K562 (cell line): ENCODE data around the gene BCR. TPM values are rescaled to one million over a fixed set of nuclear protein-coding genes. Genes with fewer than 3 reads are reported as not detected.
A peak's percentile ranks its signal among the peaks of the same experiment; 100 is the strongest.

Experiments
- ATAC-seq: fragments of 200-7000 bp; cut with Tn5 transposase; 3 replicates; pipeline ENCODE4 v1.9.1; 2020; ENCODE audit warnings: moderate library complexity
- BruUV-seq: library from RNA; stranded (reverse); fragments of 400-500 nt; replicated peaks from 2 replicates; lab custom pipeline; 2021; lab: Mats Ljungman, UMichigan
- CTCF ChIA-PET: fragments of 300-600 bp; formaldehyde crosslinking; extraction: SDS; loops from one replicate; lab custom pipeline; 2021; ENCODE audit warnings: low intra/inter-chr PET ratio; lab: Yijun Ruan, JAX
- POLR2A ChIA-PET: fragments of 300-600, 350-650 bp; sonication (Branson Sonifier 250); formaldehyde crosslinking; extraction: SDS; loops from one replicate; lab custom pipeline; 2021; ENCODE audit warnings: antibody characterized with exemption, inconsistent platforms; lab: Yijun Ruan, JAX
- DNase-seq, 4 experiments: peaks; one replicate each; pipeline versions ENCODE4 v3.0.0 to v3.0.0-alpha.2; 2011 to 2018; ENCODE audit warnings: low spot score in 3 of 4, mixed read lengths in 3 of 4; ENCODE audit errors: extremely low read depth in 1 of 4
- FAIRE-seq: peaks from 2 replicates; lab custom pipeline; 2011; peaks lifted over from hg19 to GRCh38; lab: Jason Lieb, UNC
- H2AFZ ChIP-seq: 2 replicates; pipeline ENCODE4 v1.6.0; 2011; ENCODE audit warnings: low read depth, low read length, control low read depth, inconsistent platforms
- H3K27ac ChIP-seq: fragments of 200-600 bp; 3 replicates; pipeline ENCODE4 v1.8.0; 2011; ENCODE audit warnings: low read depth, mild to moderate bottlenecking, control low read depth, inconsistent platforms, low read length, moderate library complexity, mixed read lengths; ENCODE audit errors: extremely low read depth
- H3K27me3 ChIP-seq, 2 experiments: fragments of 300-600 bp in 1 of 2; 2 replicates in 1 of 2; 3 replicates in 1 of 2; pipeline versions ENCODE4 v1.6.0 to v1.8.0; 2011; ENCODE audit warnings: inconsistent platforms in 2 of 2, low read length in 2 of 2, mild to moderate bottlenecking in 1 of 2, mixed read lengths in 1 of 2, moderate library complexity in 1 of 2; ENCODE audit not compliant: control insufficient read depth in 2 of 2, insufficient read depth in 2 of 2
- H3K36me3 ChIP-seq: fragments of 300-600 bp; 3 replicates; pipeline ENCODE4 v1.8.0; 2011; ENCODE audit warnings: mild to moderate bottlenecking, low read length, inconsistent platforms; ENCODE audit not compliant: control insufficient read depth, insufficient read depth
- H3K4me1 ChIP-seq, 2 experiments: fragments of 200-600 bp in 1 of 2; replicated peaks in 1 of 2; 2 replicates in 1 of 2; 3 replicates in 1 of 2; pipeline versions ENCODE4 v1.5.1 to v1.8.0; 2011; ENCODE audit warnings: inconsistent platforms in 2 of 2, low read length in 2 of 2, mild to moderate bottlenecking in 1 of 2, mixed read lengths in 1 of 2, moderate library complexity in 1 of 2; ENCODE audit not compliant: control insufficient read depth in 2 of 2, insufficient read depth in 2 of 2
- H3K4me2 ChIP-seq: 2 replicates; pipeline ENCODE4 v1.6.1; 2011; ENCODE audit warnings: low read length, control low read depth, inconsistent platforms, mixed read lengths; ENCODE audit not compliant: insufficient read depth
- H3K4me3 ChIP-seq: fragments of 200-600 bp; sonication (generic), shearing (Covaris generic); 2 replicates; pipeline ENCODE4 v1.5.1; 2016; ENCODE audit warnings: control low read depth, inconsistent platforms
- H3K79me2 ChIP-seq: fragments of 200-600 bp; 3 replicates; pipeline ENCODE4 v1.8.0; 2011; ENCODE audit warnings: low read length, inconsistent platforms; ENCODE audit not compliant: control insufficient read depth, insufficient read depth
- H3K9ac ChIP-seq, 2 experiments: 2 replicates each; pipeline versions ENCODE4 v1.6.0 to v1.6.1; 2011; ENCODE audit warnings: low read depth in 2 of 2, low read length in 2 of 2, control low read depth in 1 of 2, inconsistent platforms in 1 of 2, mild to moderate bottlenecking in 1 of 2, mixed read lengths in 1 of 2; ENCODE audit not compliant: insufficient read depth in 1 of 2
- H3K9me1 ChIP-seq: one replicate; pipeline ENCODE4 v1.6.0; 2011; ENCODE audit warnings: inconsistent platforms, mild to moderate bottlenecking, low read length, moderate library complexity; ENCODE audit not compliant: control insufficient read depth, insufficient read depth
- H3K9me3 ChIP-seq: replicated peaks from 2 replicates; pipeline ENCODE4 v1.5.1; 2011; ENCODE audit warnings: low read depth, low read length, inconsistent platforms; ENCODE audit not compliant: control insufficient read depth, insufficient read depth
- H4K20me1 ChIP-seq: replicated peaks from 2 replicates; pipeline ENCODE4 v1.6.1; 2011; ENCODE audit warnings: low read length, inconsistent platforms, mixed read lengths; ENCODE audit not compliant: control insufficient read depth, insufficient read depth
- ILK ChIP-seq: fragments of 450-650 bp; IDR thresholded peaks from 2 replicates; pipeline ENCODE4 v1.6.1; 2016; ENCODE audit warnings: missing genetic modification characterization, low read depth, mild to moderate bottlenecking, missing compliant biosample characterization, moderate library complexity, borderline replicate concordance
- JUN ChIP-seq, 2 experiments: sonication (generic) in 1 of 2; formaldehyde crosslinking in 1 of 2; IDR thresholded peaks; 2 replicates each; pipeline versions ENCODE4 v1.6.1 to v1.8.0; 2012 to 2022; ENCODE audit warnings: borderline replicate concordance in 2 of 2, mild to moderate bottlenecking in 2 of 2, improper control_type of control experiment in 1 of 2, low read depth in 1 of 2, low read length in 1 of 2, missing genetic modification reagents in 1 of 2
- ZNF507 ChIP-seq: conservative IDR thresholded peaks from 2 replicates; pipeline ENCODE4 v1.6.1; 2017; ENCODE audit warnings: missing genetic modification characterization, missing compliant biosample characterization
- WGBS: fragments of 100-300 bp; shearing (Covaris generic); methylation state at CpG from one replicate; pipeline ENCODE4 v1.1.6; 2016; ENCODE audit warnings: low coverage, mixed read lengths; ENCODE audit not compliant: insufficient coverage; ENCODE audit errors: missing lambda C conversion rate; 5-methylcytosine and 5-hydroxymethylcytosine counted together
- in situ Hi-C: fragments of 300-500 bp; cut with MboI; formaldehyde crosslinking; loops from 4 replicates; pipeline ENCODE4 v1.15.0; 2018; ENCODE audit warnings: inconsistent platforms, mixed read lengths
- intact Hi-C: fragments of 100-400 bp; cut with micrococcal nuclease; formaldehyde crosslinking; loops from 2 replicates; pipeline ENCODE4 v1.14.2; 2022
- polyA plus RNA-seq, 8 experiments: library from polyadenylated mRNA; depleted of rRNA in 4 of 8; stranded (reverse) in 5 of 8; unstranded in 3 of 8; fragments of >200 nt; fragmentation: Nextera tagmentation in 2 of 8; fragmentation: Illumina TruSeq in 1 of 8; extraction: Ambion mirVana in 2 of 8; extraction: Trizol in 1 of 8; gene quantifications; 2 replicates each; pipeline versions ENCODE4 v1.2.1 to v1.2.3, GENCODE V29; 2011 to 2014; ENCODE audit warnings: inconsistent platforms in 1 of 8, missing spikeins in 1 of 8
- total RNA-seq, 7 experiments: library from RNA; depleted of rRNA in 6 of 7; stranded (reverse); fragments of >200 nt in 6 of 7; fragmentation: Illumina TruSeq in 2 of 7; extraction: Trizol in 2 of 7; gene quantifications; 2 replicates each; pipeline versions ENCODE4 v1.2.1 to v1.2.3, GENCODE V29; 2011 to 2021; ENCODE audit warnings: low replicate concordance in 1 of 7
- TF ChIP-seq, protein P1 (sequence below): fragments of 250-450 bp; sonication (Bioruptor Pico); IDR thresholded peaks from 2 replicates; pipeline ENCODE4 v1.4.0; 2020
- TF ChIP-seq, protein P2 (sequence below): sonication (generic); formaldehyde crosslinking; IDR thresholded peaks from 2 replicates; pipeline ENCODE4 v1.8.1; 2023; ENCODE audit warnings: mild to moderate bottlenecking, missing genetic modification reagents, moderate library complexity
- TF ChIP-seq, protein P3 (sequence below): sonication (generic); formaldehyde crosslinking; IDR thresholded peaks from 2 replicates; pipeline ENCODE4 v1.8.1; 2023; ENCODE audit warnings: mild to moderate bottlenecking, missing genetic modification reagents
- TF ChIP-seq, protein P4 (sequence below), 2 experiments: fragments of 450-650 bp in 1 of 2; sonication (generic) in 1 of 2; formaldehyde crosslinking; conservative IDR thresholded peaks; 2 replicates each; pipeline versions ENCODE4 v1.4.0 to v1.8.1; 2020 to 2022; ENCODE audit warnings: mild to moderate bottlenecking in 1 of 2, missing genetic modification reagents in 1 of 2

The BCR gene
- total and polyA plus RNA-seq, 9 of the 15 experiments (the other 6 are each of a cell fraction or from before 2014, with no cell fraction given): 0.41 to 150 (median 45.6) TPM

DNA sequence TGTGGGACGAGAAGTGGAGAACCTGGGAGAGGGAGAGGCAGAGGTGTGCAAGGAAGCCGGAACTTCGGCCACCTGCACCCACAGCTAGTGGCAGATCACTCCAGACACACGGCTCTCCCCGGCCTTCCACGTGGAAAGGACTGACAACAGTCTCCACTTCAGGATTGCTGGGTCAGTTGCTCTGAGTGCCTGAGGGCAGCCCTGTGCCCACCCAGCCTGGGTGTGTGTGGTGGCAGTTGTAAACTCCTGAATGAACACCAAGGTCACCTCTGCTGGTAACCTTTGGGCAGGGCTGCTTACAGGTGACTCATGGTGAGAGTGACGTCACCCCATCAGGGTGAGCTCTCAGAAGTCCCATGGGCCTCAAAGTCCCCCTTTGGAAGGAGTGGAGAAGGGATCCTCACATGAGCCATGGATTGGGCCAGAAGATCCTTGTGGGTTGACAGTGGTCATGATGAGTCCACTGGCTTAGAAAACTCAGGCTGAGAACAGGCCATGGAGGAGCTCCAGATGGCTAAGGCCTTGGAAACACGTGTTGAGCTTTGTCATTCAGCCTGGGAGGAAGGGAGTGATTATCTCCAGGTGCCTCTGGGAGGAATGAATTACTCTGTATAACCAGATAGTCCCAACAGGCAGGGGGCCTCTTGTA, 71.3 kb downstream of the BCR start:
- H3K4me2 ChIP-seq: peak overlapping the region; percentile 12; the same call in 1 of the 2 replicates
- CTCF ChIA-PET: interaction anchor here (4.8 kb wide), 1 partner anchor 73 kb away, joined by 28 read pairs; no protein-coding TSS in a partner anchor
- TF ChIP-seq ILK (tag) (no peak), JUN (IDR thresholded peaks at IDR 0.05; ENCODE audit: borderline replicate concordance, low read depth, low read length) (no peak), JUN (CRISPR knock-in tag; IDR thresholded peaks at IDR 0.05; ENCODE audit: borderline replicate concordance) (no peak), ZNF507 (tag) (no peak)
- TF ChIP-seq, protein P1, sequence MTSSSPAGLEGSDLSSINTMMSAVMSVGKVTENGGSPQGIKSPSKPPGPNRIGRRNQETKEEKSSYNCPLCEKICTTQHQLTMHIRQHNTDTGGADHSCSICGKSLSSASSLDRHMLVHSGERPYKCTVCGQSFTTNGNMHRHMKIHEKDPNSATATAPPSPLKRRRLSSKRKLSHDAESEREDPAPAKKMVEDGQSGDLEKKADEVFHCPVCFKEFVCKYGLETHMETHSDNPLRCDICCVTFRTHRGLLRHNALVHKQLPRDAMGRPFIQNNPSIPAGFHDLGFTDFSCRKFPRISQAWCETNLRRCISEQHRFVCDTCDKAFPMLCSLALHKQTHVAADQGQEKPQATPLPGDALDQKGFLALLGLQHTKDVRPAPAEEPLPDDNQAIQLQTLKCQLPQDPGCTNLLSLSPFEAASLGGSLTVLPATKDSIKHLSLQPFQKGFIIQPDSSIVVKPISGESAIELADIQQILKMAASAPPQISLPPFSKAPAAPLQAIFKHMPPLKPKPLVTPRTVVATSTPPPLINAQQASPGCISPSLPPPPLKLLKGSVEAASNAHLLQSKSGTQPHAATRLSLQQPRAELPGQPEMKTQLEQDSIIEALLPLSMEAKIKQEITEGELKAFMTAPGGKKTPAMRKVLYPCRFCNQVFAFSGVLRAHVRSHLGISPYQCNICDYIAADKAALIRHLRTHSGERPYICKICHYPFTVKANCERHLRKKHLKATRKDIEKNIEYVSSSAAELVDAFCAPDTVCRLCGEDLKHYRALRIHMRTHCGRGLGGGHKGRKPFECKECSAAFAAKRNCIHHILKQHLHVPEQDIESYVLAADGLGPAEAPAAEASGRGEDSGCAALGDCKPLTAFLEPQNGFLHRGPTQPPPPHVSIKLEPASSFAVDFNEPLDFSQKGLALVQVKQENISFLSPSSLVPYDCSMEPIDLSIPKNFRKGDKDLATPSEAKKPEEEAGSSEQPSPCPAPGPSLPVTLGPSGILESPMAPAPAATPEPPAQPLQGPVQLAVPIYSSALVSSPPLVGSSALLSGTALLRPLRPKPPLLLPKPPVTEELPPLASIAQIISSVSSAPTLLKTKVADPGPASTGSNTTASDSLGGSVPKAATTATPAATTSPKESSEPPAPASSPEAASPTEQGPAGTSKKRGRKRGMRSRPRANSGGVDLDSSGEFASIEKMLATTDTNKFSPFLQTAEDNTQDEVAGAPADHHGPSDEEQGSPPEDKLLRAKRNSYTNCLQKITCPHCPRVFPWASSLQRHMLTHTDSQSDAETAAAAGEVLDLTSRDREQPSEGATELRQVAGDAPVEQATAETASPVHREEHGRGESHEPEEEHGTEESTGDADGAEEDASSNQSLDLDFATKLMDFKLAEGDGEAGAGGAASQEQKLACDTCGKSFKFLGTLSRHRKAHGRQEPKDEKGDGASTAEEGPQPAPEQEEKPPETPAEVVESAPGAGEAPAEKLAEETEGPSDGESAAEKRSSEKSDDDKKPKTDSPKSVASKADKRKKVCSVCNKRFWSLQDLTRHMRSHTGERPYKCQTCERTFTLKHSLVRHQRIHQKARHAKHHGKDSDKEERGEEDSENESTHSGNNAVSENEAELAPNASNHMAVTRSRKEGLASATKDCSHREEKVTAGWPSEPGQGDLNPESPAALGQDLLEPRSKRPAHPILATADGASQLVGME (CRISPR knock-in tag): no peak
- TF ChIP-seq, protein P2, sequence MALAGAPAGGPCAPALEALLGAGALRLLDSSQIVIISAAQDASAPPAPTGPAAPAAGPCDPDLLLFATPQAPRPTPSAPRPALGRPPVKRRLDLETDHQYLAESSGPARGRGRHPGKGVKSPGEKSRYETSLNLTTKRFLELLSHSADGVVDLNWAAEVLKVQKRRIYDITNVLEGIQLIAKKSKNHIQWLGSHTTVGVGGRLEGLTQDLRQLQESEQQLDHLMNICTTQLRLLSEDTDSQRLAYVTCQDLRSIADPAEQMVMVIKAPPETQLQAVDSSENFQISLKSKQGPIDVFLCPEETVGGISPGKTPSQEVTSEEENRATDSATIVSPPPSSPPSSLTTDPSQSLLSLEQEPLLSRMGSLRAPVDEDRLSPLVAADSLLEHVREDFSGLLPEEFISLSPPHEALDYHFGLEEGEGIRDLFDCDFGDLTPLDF: peak; percentile 92
- TF ChIP-seq, protein P3, sequence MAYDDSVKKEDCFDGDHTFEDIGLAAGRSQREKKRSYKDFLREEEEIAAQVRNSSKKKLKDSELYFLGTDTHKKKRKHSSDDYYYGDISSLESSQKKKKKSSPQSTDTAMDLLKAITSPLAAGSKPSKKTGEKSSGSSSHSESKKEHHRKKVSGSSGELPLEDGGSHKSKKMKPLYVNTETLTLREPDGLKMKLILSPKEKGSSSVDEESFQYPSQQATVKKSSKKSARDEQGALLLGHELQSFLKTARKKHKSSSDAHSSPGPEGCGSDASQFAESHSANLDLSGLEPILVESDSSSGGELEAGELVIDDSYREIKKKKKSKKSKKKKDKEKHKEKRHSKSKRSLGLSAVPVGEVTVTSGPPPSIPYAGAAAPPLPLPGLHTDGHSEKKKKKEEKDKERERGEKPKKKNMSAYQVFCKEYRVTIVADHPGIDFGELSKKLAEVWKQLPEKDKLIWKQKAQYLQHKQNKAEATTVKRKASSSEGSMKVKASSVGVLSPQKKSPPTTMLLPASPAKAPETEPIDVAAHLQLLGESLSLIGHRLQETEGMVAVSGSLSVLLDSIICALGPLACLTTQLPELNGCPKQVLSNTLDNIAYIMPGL (CRISPR knock-in tag): peak; percentile 76; the same call in 1 of the 2 replicates
- TF ChIP-seq, protein P4, sequence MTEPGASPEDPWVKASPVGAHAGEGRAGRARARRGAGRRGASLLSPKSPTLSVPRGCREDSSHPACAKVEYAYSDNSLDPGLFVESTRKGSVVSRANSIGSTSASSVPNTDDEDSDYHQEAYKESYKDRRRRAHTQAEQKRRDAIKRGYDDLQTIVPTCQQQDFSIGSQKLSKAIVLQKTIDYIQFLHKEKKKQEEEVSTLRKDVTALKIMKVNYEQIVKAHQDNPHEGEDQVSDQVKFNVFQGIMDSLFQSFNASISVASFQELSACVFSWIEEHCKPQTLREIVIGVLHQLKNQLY (CRISPR knock-in tag; conservative IDR thresholded peaks at IDR 0.05): peak in 1 of 2 experiments; percentile 87; a peak in 1 of 4 replicates

More for the DNA sequence above, 71.3 kb downstream of the BCR start:
- in situ Hi-C loops (no loop called here), intact Hi-C loops (loop anchor here (1.0 kb wide), 1 partner anchor 31 kb away; no protein-coding TSS in a partner anchor)
- H3K4me1 ChIP-seq: peaks cover 39 to 57% of the 10 kb centered on the region in 2 experiments
- peak in 2 of 4 experiments; percentile 93 to 94 for DNase-seq
- no peak overlapping the region for H3K4me3 ChIP-seq
- H3K27me3 ChIP-seq: no peaks in the 10 kb centered on the region
- peak; percentile 68 for ATAC-seq
- H3K9me1 ChIP-seq: peaks cover 54% of the 10 kb centered on the region
- POLR2A ChIA-PET: interaction anchor here (0.6 to 13.0 kb wide), 25 partner anchors 9 to 682 kb away, joined by 3 to 351 read pairs (median 5); partner anchors contain the start of gene BCR
- BruUV-seq: no TSS peak
- H4K20me1 ChIP-seq: peaks cover 77% of the 10 kb centered on the region
- H3K79me2 ChIP-seq: peaks cover 57% of the 10 kb centered on the region
- peak; percentile 81 for FAIRE-seq
- H2AFZ ChIP-seq: peak overlapping the region; percentile 12
- H3K27ac ChIP-seq: peak overlapping the region; percentile 40
- WGBS: 52% methylated on average over 8 of the region's 8 CpGs
- H3K36me3 ChIP-seq: peaks cover 35% of the 10 kb centered on the region; the same call in 2 of the 3 replicates
- H3K9me3 ChIP-seq: no peaks in the 10 kb centered on the region
- peak overlapping the region; percentile 1 to 81 for H3K9ac ChIP-seq
